Adipose tissue (tissue), 3 donors: ENCODE measurements around the gene DNAJC5G. TPM values are rescaled to one million over a fixed set of nuclear protein-coding genes. Genes with fewer than 3 reads are reported as not detected.

Experiments
- H3K27ac ChIP-seq: one replicate; pipeline ENCODE4 v1.5.1; 2013; ENCODE audit warnings: low read depth, low read length
- whole genome bisulfite sequencing, 3 donors: extraction: QIAGEN DNeasy Blood & Tissue Kit; methylation state at CpG; one replicate each; pipeline ENCODE4 v1.1.7; 2013; 5-methylcytosine and 5-hydroxymethylcytosine counted together
- polyA plus RNA-seq, 3 donors: library from polyadenylated mRNA; stranded (reverse); fragments of 200-250 nt; gene quantifications; one replicate each; pipeline ENCODE4 v1.2.3, GENCODE V29; 2013
- donor health status: healthy with polysubstance abuse.
- donor health status: Bipolar disorder and iron deficiency.
- donor health status: healthy.

DNAJC5G gene, protein sequence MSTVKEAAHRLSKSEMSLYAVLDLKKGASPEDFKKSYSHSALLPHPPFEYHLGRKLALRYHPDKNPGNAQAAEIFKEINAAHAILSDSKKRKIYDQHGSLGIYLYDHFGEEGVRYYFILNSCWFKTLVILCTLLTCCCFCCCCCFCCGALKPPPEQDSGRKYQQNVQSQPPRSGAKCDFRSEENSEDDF
- polyA plus RNA-seq = under 1 TPM in 1 of 3 donors, not detected in 2; 0.07 TPM

DNA sequence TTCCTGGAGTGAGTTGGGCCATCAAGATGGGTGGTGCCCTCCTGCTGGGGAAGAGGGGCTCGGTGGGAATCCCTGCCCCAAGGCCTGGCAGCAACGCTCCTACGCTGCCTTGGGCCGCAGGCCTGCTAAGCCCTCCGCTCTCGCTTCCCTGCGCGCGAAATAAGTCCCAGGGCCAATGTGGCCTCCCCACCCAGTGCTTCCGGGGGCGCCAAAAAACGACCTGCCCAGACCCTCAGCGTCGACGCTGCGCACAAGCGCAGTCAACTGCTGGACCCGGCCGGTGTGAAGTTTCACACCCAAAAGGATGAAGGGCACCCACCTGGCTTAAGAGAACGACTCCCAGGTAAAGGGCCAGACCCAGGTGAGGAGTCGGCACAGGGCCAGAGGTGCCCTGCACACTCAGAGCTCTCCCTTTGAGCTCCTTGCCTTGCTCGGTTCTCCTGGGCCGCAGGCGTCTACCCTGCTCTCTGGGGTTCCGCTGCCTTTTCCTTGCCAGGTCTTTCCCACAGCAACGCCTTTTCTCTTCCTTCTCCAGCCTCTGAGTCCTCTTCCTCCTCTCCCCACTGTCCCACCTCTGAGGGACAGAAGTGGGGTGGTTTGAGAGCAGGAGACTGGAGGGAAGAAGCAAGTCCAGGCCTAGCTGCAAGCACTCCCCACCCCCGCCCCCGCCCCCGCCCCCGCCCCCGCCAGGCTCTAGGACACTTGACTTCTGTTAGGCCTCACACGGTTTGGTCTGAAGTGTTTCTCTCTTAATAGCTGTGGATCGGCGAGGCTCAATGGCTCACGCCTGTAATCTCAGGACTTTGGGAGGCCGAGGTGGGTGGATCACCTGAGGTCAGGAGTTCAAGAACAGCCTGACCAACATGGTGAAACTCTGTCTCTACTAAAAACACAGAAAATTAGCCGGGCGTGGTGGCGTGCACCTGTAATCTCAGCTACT, at the start of gene DNAJC5G:
DNAJC5G (plus strand) TSS at position 223 of the 940 bp plus-strand sequence. CDS start 1,296 bp downstream, outside the sequence.
- no peak within 1 kb of the TSS for H3K27ac ChIP-seq
- 68 to 84% (median 82%) methylated on average over 31 to 39 of the region's 39 CpGs for WGBS, 3 donors

DNA sequence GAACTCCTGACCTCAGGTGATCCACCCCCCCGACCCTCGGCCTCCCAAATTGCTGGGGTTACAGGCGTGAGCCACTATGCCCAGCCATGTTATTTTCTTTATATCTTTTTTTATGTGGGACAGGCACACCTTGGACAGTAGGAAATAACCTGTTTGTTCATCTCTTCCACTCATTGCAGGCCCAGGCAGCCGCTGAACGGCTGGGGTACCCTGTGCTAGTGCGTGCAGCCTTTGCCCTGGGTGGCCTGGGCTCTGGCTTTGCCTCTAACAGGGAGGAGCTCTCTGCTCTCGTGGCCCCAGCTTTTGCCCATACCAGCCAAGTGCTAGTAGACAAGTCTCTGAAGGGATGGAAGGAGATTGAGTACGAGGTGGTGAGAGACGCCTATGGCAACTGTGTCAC, 49.7 kb upstream of the DNAJC5G start:
- no peak overlapping the region for H3K27ac ChIP-seq
- 93 to 95% (median 94%) methylated on average over 9 of the region's 9 CpGs for WGBS, 3 donors

DNA sequence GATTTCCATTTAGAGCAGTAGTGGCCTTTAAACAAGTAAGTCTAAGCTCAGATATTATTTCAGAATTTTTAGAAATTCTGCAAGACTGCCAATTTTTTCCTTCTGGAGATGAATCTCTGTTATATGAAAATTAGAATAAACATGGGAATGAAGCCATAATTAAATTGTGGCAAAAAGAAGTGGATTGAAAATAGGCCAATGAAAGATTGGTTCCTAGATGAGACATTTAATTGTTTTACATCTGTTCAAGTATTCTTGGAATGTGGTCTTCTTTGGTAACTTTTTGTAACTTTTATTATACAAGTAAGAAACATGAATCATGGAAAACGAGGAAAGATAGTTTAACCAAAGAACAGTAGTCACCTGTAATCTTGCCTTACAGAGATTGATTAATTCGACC, 47.7 kb upstream of the DNAJC5G start:
- 84 to 89% (median 88%) methylated on average over 2 of the region's 2 CpGs for WGBS, 3 donors
- H3K27ac ChIP-seq = no peak overlapping the region

DNA sequence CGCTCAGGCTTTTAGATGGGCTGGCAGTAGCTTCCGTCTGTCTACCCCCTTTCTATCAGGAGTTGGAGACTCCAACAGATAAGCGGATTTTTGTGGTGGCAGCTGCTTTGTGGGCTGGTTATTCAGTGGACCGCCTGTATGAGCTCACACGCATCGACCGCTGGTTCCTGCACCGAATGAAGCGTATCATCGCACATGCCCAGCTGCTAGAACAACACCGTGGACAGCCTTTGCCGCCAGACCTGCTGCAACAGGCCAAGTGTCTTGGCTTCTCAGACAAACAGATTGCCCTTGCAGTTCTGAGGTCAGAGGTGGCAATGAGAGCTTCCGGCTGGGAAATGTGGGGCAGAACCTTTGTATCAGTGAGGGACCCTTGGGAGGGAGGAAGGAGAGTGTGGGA, 43.3 kb upstream of the DNAJC5G start:
- H3K27ac ChIP-seq = no peak overlapping the region
- 95 to 96% (median 95%) methylated on average over 13 of the region's 13 CpGs for WGBS, 3 donors

DNA sequence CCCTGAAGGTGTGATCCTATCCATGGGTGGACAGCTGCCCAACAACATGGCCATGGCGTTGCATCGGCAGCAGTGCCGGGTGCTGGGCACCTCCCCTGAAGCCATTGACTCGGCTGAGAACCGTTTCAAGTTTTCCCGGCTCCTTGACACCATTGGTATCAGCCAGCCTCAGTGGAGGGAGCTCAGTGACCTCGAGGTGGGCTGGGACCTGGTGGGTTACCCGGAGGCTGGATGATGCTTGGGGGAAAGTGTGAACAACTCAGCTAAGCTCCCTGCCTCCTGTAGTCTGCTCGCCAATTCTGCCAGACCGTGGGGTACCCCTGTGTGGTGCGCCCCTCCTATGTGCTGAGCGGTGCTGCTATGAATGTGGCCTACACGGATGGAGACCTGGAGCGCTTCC, 41.9 kb upstream of the DNAJC5G start:
- WGBS, 3 donors = 95 to 97% (median 95%) methylated on average over 14 of the region's 14 CpGs
- H3K27ac ChIP-seq = no peak overlapping the region

DNA sequence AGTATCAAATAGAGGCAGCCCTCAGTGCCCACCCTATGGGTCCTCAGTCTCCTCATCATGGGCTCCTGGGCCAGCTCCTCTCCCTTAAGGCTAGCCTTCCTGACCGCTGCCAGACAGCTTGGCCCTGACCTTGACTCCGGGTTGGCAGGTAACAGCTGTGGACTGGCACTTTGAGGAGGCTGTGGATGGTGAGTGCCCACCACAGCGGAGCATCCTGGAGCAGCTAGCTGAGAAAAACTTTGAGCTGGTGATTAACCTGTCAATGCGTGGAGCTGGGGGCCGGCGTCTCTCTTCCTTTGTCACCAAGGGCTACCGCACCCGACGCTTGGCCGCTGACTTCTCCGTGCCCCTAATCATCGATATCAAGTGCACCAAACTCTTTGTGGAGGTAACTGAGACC, 39.1 kb upstream of the DNAJC5G start:
- H3K27ac ChIP-seq = no peak overlapping the region
- 92 to 96% (median 94%) methylated on average over 12 of the region's 12 CpGs for WGBS, 3 donors

DNA sequence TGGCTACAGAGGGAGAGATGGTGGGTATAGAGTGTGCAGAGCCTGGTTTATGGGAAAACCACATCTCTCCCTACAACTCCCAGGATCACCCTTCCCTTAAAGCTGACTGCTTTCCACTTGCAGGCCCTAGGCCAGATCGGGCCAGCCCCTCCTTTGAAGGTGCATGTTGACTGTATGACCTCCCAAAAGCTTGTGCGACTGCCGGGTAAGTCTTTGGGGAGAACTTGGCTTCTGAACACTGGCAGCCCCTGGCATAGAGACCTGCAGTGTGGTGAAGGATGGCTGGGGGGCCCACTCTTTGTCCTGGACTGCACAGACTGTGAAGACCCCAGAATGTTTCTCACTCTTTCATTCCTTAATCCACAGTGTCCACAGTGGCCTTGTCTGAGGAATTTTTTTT, 38.6 kb upstream of the DNAJC5G start:
- WGBS, 3 donors = 89 to 95% (median 91%) methylated on average over 3 of the region's 3 CpGs
- no peak overlapping the region for H3K27ac ChIP-seq

DNA sequence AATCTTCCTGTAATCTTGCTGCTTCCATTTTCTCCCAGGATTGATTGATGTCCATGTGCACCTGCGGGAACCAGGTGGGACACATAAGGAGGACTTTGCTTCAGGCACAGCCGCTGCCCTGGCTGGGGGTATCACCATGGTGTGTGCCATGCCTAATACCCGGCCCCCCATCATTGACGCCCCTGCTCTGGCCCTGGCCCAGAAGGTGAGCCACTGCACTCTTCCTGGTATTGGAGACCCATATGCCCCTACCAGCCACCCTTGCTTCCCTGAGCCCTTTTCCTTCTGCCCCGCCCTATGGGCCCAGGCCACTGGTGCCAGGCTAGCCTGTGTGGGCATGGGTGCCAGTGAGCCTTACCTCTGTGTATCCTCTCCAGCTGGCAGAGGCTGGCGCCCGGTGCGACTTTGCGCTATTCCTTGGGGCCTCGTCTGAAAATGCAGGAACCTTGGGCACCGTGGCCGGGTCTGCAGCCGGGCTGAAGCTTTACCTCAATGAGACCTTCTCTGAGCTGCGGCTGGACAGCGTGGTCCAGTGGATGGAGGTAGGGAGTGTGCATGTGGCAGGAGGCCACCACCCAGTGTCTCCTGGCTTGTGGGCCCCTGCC, 37.8 kb upstream of the DNAJC5G start:
- WGBS, 3 donors = 94 to 96% (median 95%) methylated on average over 15 of the region's 15 CpGs

DNA sequence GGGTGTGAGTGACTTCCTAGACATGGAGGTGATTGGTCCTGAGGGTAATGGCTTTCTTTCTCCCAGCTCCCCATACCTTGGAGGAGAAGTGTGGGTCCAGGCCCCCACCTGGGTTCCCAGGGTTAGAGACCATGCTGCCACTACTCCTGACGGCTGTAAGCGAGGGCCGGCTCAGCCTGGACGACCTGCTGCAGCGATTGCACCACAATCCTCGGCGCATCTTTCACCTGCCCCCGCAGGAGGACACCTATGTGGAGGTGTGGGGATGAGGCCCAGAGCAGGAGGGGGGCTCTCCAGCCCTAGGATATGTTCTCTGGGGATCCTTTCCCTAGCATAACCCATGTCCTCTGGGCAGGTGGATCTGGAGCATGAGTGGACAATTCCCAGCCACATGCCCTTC, 36.3 kb upstream of the DNAJC5G start:
- no peak overlapping the region for H3K27ac ChIP-seq
- WGBS, 3 donors = 88 to 99% (median 95%) methylated on average over 8 of the region's 8 CpGs

More for the DNA sequence above, 37.8 kb upstream of the DNAJC5G start:
- H3K27ac ChIP-seq = no peak overlapping the region

DNA sequence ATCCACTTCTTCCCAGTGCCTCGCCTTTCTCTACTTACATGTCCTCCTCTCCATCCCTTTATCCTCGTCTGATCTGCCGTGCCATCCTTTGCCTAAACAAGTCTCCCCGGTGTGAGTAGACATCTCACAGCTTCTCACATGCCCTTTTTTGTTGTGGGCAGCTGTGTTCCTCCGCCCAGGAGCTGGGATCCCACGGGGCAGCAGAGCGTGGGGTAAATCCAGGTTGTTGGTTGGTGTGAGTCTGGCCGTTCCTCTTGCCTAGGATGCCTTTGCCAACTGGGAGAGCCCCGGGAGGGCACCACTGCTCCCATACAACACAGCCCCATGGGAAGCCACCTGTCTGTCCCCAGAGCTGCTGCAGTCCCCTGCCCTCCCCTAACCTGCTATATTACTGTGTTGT, 34.8 kb upstream of the DNAJC5G start:
- WGBS, 3 donors = 92 to 93% (median 93%) methylated on average over 9 of the region's 9 CpGs

DNA sequence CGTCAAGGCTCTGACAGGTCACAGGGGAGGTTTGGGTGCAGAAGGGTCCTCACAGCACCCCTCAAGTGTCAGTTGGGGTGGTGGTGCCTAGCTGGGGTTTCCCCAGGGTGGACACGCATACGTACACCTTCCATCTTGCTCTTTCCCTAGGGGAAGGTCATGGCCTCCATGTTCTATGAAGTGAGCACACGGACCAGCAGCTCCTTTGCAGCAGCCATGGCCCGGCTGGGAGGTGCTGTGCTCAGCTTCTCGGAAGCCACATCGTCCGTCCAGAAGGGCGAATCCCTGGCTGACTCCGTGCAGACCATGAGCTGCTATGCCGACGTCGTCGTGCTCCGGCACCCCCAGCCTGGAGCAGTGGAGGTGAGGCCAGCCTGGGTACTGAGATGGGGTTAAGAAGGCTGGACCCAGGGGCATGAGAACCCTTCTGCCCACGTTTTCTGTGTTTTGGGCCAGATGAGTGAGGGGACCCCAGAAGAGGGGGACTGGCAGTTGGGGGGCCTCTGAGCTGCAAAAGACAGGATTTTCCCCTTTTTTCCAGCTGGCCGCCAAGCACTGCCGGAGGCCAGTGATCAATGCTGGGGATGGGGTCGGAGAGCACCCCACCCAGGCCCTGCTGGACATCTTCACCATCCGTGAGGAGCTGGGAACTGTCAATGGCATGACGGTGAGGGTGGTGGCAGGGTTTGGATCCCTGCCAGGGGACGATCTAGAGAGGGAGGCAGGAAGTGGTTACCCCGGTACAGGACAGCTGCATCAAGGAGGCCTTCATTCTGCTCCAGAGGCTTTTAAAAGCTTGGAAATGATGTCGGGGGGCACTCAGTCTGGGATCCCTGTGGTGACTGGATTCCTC, 33.2 kb upstream of the DNAJC5G start:
- H3K27ac ChIP-seq = no peak overlapping the region
- 80 to 87% (median 83%) methylated on average over 24 of the region's 24 CpGs for WGBS, 3 donors

More for the DNA sequence above, 34.8 kb upstream of the DNAJC5G start:
- H3K27ac ChIP-seq = no peak overlapping the region

DNA sequence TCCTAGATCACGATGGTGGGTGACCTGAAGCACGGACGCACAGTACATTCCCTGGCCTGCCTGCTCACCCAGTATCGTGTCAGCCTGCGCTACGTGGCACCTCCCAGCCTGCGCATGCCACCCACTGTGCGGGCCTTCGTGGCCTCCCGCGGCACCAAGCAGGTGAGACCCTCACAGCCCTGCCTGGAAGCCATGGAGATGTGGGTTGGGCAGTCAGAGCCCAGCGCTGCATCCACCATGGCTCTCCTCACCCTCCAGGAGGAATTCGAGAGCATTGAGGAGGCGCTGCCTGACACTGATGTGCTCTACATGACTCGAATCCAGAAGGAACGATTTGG, 32.6 kb upstream of the DNAJC5G start:
- WGBS, 3 donors = 94 to 96% (median 95%) methylated on average over 16 of the region's 16 CpGs

DNA sequence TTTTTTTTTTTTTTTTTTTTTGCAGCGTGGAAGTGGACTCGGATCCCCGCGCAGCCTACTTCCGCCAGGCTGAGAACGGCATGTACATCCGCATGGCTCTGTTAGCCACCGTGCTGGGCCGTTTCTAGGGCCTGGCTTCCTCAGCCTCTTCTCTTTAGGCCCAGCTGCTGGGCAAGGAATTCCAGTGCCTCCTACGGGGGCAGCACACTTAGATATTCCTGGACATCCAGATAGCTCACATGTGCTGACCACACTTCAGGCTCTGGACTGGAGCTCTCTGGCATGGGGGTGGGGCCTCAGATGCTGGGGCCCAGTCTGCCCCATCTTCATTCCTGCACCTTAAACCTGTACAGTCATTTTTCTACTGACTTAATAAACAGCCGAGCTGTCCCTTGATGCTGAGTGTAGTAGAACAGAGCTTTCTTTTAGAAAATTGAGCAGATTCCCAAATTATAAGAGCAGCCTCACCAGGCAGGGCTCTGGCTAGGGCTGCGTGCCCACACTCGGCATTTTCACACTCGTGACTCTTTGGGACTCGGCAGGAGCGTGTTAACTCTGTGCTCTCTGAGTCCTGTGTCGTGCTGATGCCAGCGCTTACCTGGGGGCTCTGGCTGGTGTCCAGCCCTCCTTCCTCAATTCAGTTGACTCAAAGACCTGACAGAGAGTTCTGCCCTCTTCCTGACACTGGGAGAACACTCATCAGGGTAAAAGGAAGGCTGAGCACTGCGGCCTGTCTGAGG, 31.7 kb upstream of the DNAJC5G start:
- H3K27ac ChIP-seq = no peak overlapping the region
- WGBS, 3 donors = 86 to 91% (median 89%) methylated on average over 18 to 19 of the region's 19 CpGs

More for the DNA sequence above, 32.6 kb upstream of the DNAJC5G start:
- no peak overlapping the region for H3K27ac ChIP-seq

DNA sequence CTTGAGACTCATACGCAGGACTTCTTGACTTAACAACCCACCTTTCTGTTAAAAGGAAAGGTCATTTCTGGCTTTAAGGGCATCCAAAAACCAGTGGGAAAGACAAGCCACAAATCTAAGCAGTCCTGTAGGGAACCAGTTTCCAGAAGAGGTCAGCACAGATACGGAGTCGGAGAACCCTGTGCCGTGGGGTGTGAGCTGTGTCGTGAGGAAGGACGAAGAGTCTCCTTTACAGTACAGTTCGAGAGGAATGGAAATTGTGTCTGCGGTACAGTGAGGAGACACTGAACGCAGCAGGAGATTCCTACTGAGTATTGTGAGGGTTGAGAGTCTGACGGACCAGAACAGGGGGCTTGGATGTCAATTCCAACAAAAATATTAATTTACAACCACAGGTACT, 30.1 kb upstream of the DNAJC5G start:
- WGBS, 3 donors = 71 to 79% (median 76%) methylated on average over 10 of the region's 10 CpGs
- H3K27ac ChIP-seq = no peak overlapping the region

DNA sequence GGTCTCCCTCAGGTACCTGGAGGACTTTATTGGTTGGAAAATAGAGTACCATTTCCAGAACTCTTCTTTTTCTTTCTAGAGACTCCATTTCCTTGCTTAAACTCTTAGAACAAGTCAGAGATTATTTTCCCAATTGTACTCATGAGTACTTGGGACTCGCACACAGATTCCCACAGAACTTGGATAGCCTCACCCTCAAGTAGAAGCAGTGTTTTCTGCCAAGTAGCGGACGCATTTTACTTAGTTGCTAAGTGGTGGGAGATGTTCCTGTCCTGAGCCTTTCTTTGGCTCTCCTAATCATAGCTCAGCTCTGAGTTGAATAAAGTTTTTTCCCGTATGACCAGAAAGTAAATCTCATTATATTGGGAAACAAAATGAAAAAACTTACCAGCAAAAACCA, 29.6 kb upstream of the DNAJC5G start:
- 65 to 84% (median 74%) methylated on average over 4 of the region's 4 CpGs for WGBS, 3 donors
- H3K27ac ChIP-seq = no peak overlapping the region

DNA sequence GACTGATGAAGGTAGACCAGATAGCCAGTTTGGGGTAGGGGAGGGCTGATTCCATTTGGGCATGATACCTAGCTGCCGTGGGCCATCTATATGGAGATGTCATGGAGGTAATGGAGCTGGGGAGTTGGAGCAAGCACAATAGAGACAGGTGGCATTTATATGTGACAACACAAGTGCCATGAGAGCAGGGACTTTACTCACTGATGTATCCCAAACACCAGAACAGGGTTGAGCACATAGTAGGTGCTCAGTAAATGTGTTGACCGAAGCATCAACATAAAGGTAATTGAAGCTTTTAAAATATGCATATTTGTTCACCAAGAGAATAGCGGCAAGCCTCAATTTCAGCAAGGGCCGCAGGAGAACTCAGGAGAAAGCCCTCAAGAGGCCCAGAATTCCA, 27.3 kb upstream of the DNAJC5G start:
- 70 to 78% (median 75%) methylated on average over 4 of the region's 4 CpGs for WGBS, 3 donors
- no peak overlapping the region for H3K27ac ChIP-seq

DNA sequence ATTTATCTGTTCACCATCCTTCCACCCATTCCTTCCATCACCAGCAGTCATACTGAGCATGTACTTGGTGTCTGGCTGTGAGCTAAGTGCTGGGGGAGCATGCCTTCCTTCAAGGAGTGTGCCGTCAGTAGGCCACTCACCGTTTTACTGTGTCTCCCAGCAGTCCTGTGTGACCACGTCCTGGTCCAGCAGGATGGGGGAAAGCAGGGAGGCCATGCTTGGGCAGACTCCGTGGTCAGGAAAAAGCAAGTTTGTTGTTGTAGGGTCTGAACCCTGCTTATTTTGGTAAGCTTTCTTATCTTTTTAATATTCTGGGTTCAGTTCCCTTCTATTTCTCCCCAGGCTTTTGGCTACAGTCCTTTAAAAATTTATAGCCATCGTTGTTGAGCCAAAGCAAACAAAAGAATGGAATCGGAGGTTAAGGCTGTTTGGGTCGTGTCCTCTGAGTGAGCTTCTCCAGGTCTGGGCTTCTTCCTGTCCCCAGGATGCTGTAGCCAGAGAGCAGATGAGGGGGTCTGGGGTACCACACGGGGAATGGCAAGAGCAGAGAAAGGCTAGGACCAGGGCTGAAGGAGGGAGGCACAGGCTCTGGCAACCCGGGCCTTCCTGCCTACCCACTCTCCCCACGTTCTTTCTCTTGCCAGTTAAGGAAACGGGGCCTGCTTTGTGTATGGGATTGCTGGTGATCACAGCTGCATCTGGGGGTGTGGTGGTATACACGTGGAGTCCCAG, 25.9 kb upstream of the DNAJC5G start:
- no peak overlapping the region for H3K27ac ChIP-seq
- WGBS, 3 donors = 48 to 61% (median 61%) methylated on average over 12 of the region's 12 CpGs
